ENCODE results near the gene PPM1H.

GRCh38 chr12:62724285-62724684 is 210.7 kb downstream of the PPM1H start:
- TF ChIP-seq MAX (IDR thresholded peaks at IDR 0.05) (no peak), TEAD4 (IDR thresholded peaks at IDR 0.05) (no peak), ZBTB7A (IDR thresholded peaks at IDR 0.05; ENCODE audit: low read depth) (no peak), CEBPB (IDR thresholded peaks at IDR 0.05) (no peak), FOXM1 (IDR thresholded peaks at IDR 0.05; ENCODE audit: borderline replicate concordance, low read depth) (no peak), EP300 (IDR thresholded peaks at IDR 0.05; ENCODE audit: borderline replicate concordance) (no peak), RAD21 (IDR thresholded peaks at IDR 0.05; ENCODE audit: low read depth) (no peak), USF1 (IDR thresholded peaks at IDR 0.05) (no peak), TCF12 (IDR thresholded peaks at IDR 0.05; ENCODE audit: low read depth) (no peak), CREB1 (IDR thresholded peaks at IDR 0.05; ENCODE audit: low read depth) (no peak), TAF1 (IDR thresholded peaks at IDR 0.05; ENCODE audit: low read depth) (no peak)

Data from Ishikawa (cell line).